GM18498 (cell line): ENCODE data around the gene EPM2A.

ENCODE experiments used
- ATAC-seq: cut with Tn5 transposase; IDR thresholded peaks from one replicate; pipeline ENCODE4 v1.9.1; 2021; ENCODE audit warnings: mild to moderate bottlenecking, moderate library complexity; ENCODE audit not compliant: unreplicated experiment

Gene EPM2A

GRCh38 chr6:145609521-145609920 lies 125.8 kb downstream of the EPM2A start:
- ATAC-seq = no peak

- ATAC-seq = no peak
Observed at GRCh38 chr6:145608850-145609249, 126.5 kb downstream of the EPM2A start.

GRCh38 chr6:145603991-145604390 lies 131.3 kb downstream of the EPM2A start:
- ATAC-seq = no peak

- no peak for ATAC-seq
Observed at GRCh38 chr6:145603424-145603833, 131.9 kb downstream of the EPM2A start.

GRCh38 chr6:145602726-145603326 lies 132.5 kb downstream of the EPM2A start:
- ATAC-seq = no peak

- no peak for ATAC-seq
Observed at GRCh38 chr6:145601397-145601796, 133.9 kb downstream of the EPM2A start.

- no peak for ATAC-seq
Observed at GRCh38 chr6:145600299-145600698, 135.0 kb downstream of the EPM2A start.

GRCh38 chr6:145588981-145589380 lies 146.3 kb downstream of the EPM2A start:
- no peak for ATAC-seq

- no peak for ATAC-seq
Observed at GRCh38 chr6:145587334-145587733, 148.0 kb downstream of the EPM2A start.

GRCh38 chr6:145583753-145584152 lies 151.6 kb downstream of the EPM2A start:
- no peak for ATAC-seq
